Pulmonary artery endothelial cell (primary cell): ENCODE measurements around the gene AMPH. TPM values are rescaled to one million over a fixed set of nuclear protein-coding genes. Genes with fewer than 3 reads are reported as not detected.

Source experiments
- DNase-seq: peaks from one replicate; pipeline ENCODE4 v3.0.0-alpha.2; 2011; ENCODE audit warnings: low read depth, low spot score
- total RNA-seq: library from RNA; depleted of rRNA; stranded (reverse); fragments of >200 nt; gene quantifications from 2 replicates; pipeline ENCODE4 v1.2.3, GENCODE V29; 2014

The AMPH gene
- total RNA-seq: 0.04 and 0.07 TPM in 2 replicates

GRCh38 chr7:38630720-38631673 is at the start of gene AMPH:
Gene AMPH, minus strand, starts transcription at chr7:38631373. Its CDS starts 22 bp downstream, at chr7:38631351.
- no peak for DNase-seq

- no peak for DNase-seq
Observed at GRCh38 chr7:38679419-38679818, 48.2 kb upstream of the AMPH start.

DNA sequence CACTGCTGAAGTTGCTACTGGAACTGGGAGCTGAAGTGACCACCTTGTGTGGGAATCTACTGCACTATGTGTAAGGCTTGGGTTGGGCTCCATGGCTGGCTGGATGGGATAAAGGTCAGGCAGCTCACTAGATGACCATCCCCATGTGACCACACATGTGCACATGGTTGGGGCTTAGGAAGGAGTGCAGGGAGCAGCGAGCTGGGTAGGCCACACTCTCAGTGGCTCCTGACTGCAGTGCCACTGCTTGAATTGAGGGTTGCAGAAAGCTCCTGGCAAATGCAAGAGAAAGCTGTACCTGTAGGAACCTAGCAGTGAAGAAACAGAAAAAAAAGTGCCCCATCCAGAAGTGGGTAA is 47.5 kb upstream of the AMPH start:
- no peak for DNase-seq

DNA sequence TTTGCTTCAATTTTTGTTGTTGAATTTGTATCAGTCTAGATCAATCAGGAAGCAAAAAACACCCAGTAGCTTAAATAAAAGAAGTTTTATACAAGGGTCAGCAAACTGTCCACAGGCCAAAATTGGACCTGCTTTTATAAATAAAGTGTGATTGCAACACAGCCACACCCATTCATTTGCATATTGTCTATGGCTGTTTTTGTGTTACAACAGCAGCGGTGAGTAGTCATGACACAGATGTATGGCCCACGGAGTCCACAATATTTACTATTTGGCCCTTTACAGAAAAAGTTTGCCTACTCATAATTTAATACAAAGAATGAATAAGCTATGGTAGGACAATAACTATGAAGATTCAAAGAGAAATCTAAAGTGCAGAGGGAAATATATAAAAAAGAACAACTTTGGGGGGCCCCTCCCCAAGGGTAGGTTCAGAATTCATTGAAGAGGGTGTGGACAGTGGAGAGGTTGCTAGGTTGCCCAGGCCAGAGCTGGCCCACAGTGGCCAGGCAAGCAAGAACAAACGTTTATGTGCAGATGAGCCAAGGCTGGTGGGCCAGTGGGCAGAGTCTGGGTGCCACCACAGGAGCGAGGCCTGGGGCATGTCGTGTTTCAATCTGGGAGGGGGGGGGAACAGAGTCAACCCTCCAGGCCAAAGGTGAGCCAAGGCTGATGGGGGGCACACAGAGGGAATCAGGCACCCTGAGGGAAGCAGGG is 47.0 kb upstream of the AMPH start:
- no peak for DNase-seq

DNA sequence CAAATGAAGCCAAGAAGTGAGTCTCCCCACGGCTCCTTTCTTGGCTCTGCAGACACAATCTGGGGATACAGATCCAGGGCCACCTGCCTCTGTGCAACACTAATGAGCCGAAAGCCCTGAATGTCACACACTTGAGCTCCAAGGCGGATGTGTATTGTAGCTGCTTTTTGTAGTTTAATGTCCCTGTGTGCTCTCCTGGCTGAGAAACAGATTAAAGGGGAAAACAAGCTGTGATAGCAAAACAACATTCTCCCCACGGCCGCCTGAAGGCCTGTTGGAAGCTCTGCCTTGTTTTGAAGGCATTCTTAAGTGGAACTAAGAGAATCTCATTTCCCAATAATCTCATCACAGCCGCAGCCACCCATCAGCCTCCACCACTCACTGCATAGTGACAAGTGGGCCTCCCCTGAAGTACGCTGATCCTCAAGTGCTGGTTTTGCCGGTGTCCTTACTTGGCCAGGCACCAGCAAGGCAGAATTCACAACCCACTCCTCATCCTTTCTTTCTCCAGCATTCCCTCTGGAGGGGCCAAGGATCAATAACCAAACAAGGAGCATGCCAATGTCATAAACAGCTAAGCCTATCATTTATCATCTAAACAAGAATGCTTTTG is 44.4 kb upstream of the AMPH start:
- DNase-seq: no peak

GRCh38 chr7:38674513-38674912 is 43.3 kb upstream of the AMPH start:
- no peak for DNase-seq

GRCh38 chr7:38673795-38674194 is 42.6 kb upstream of the AMPH start:
- no peak for DNase-seq

- DNase-seq: no peak
Observed at GRCh38 chr7:38671911-38672905, 41.0 kb upstream of the AMPH start.

GRCh38 chr7:38669965-38670520 is 38.9 kb upstream of the AMPH start:
- DNase-seq: no peak

DNA sequence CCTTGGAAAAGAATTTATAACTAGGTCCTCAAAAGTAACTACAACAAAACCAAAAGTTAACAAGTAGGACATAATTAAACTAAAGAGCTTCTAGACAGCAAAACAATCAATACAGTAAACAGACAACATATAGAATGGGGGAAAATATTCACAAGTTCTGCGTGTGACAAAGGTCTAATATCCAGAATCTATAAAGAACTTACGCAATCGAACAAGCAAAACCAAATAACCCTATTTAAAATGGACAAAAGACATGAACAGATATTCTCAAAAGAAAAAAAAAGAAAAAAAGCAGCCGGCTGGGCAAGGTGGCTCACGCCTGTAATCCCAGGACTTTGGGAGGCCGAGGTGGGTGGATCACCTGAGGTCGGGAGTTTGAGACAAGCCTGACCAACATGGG is 33.8 kb upstream of the AMPH start:
- DNase-seq: no peak

- no peak for DNase-seq
Observed at GRCh38 chr7:38660427-38661099, 29.4 kb upstream of the AMPH start.

DNA sequence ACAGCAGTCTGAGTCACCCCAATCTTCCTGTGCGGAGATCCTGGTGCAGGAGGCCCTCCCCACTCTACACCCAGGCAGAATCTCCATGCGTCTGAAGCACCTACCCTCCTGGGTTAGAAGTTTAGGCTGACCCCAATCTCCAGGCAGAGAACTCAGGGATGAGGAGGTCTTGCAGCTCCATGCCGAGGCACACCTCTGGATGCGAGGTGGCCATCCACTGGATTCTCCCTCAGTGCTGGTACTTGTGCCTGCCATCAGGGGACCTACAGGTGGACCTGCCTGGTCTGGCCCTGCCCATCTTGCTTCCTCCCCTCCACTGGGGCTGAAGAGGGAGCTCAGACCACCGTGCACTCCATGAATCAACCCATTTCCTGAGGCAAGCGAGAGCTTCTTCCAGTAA is 28.8 kb upstream of the AMPH start:
- DNase-seq: no peak

DNA sequence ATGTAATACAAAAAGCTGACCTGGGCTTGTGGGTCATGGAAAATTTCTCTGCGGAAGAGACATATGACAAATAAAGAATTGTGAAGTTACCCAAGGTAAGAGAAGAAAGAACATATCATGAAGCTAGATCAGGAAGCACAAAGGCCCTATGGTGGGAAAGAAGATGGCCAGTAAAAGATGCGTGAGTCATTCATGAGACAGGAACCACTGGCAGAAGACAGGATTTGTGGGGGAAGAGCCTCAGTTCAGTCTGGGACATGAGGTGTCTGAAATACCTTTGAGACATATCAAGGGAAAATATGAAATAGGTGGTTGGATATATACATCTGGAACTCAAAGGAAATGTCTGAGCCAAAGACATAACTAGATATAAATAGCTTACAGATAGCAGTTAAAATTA is 27.7 kb upstream of the AMPH start:
- no peak for DNase-seq

- no peak for DNase-seq
Observed at GRCh38 chr7:38656968-38657367, 25.8 kb upstream of the AMPH start.

GRCh38 chr7:38655833-38656774 is 24.9 kb upstream of the AMPH start:
- no peak for DNase-seq

GRCh38 chr7:38637957-38638356 is 6.8 kb upstream of the AMPH start:
- no peak for DNase-seq

DNA sequence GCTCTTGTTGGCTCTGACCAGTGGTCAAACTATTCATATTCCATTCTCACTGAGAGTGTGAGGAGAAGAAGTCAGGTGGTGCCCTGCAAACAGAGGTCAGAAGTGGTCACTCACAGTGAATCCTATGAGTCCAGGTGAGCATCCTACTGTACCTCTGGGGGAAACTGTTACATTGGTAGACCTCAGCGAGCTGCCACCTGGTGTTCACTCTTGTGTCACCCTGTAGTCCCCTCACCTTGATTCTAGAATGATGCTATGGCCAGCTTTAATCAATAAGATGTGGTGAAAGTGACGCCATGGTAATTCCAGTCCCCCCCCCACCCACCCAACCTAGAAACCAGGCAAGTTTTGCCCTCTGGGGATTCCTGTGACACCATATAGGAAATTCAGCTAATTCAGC is 1.2 kb upstream of the AMPH start:
- no peak for DNase-seq

DNA sequence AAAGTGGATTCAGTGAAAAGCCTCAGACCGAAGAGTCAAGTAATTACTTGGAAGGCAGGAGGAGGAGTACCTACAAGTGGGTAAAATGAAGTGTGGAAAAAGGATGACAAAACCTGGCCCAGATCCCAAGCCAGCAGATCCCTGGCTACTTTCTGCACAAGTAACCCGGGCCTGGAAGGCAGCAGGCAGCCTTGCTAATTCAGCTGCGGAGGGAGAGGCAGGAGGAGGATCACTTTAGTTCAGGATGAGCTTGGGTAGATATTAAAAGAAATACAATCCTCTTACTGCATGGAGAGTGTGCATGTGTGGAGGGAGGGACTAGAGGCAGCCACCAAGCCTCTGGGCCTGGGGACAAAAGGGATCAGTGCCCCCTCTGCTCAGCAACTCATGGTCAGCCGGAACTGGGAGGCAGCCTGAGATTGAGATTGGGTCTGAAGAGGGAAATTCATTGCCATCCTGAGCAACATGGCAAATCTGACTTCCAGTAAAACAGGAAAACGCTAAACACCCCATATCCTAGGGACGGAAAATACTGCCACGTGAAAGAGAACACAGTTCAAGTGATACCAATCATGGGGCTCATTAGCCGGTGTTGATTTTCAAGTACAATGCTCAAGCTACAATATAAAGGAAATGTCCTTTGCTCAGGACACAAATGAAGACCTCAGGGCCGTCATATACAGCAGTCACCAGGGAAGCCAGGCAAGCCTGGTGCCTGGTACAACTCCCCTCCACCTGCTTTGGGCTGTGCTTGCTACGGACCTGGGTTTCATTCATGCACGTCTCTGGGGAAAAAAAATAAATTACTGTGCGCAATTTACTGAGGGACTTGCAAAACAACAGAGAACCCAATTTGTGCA is 1.3 kb downstream of the AMPH start:
- DNase-seq: no peak
